ENCODE results near the gene MEDAG.

The MEDAG gene

GRCh38 chr13:30882996-30883766, 22.9 kb upstream of the MEDAG start:
- H3K79me2 ChIP-seq (ENCODE audit: insufficient read depth, low read depth): no peaks in the 10 kb centered on the region
- H3K4me1 ChIP-seq (ENCODE audit: low read depth, poor library complexity, severe bottlenecking): no peaks in the 10 kb centered on the region
- H3K27me3 ChIP-seq (ENCODE audit: insufficient read depth, low read depth): no peaks in the 10 kb centered on the region
- H3K4me3 ChIP-seq (IDR thresholded peaks at IDR 0.05; ENCODE audit: insufficient read depth, low read depth, low read length): no peak overlapping the region
- TF ChIP-seq CTCF (conservative IDR thresholded peaks at IDR 0.05; ENCODE audit: low read depth, low read length): no peak
- no peaks in the 10 kb centered on the region for H3K36me3 ChIP-seq (ENCODE audit: insufficient read depth)
- H3K4me2 ChIP-seq: no peak overlapping the region
- no peak overlapping the region for H3K9ac ChIP-seq
- H3K27ac ChIP-seq: no peak overlapping the region
- H4K20me1 ChIP-seq (ENCODE audit: insufficient read depth): no peaks in the 10 kb centered on the region
- H2AFZ ChIP-seq (ENCODE audit: low read depth): no peak overlapping the region

GRCh38 chr13:30884543-30884942, 21.5 kb upstream of the MEDAG start:
- Histone ChIP-seq H3K79me2 (ENCODE audit: insufficient read depth, low read depth) (no peaks in the 10 kb centered on the region), H3K36me3 (ENCODE audit: insufficient read depth) (no peaks in the 10 kb centered on the region), H3K27me3 (ENCODE audit: insufficient read depth, low read depth) (no peaks in the 10 kb centered on the region), H2AFZ (ENCODE audit: low read depth) (no peak overlapping the region), H3K4me3 (IDR thresholded peaks at IDR 0.05; ENCODE audit: insufficient read depth, low read depth, low read length) (no peak overlapping the region), H4K20me1 (ENCODE audit: insufficient read depth) (no peaks in the 10 kb centered on the region), H3K4me2 (no peak overlapping the region), H3K4me1 (ENCODE audit: low read depth, poor library complexity, severe bottlenecking) (no peaks in the 10 kb centered on the region), H3K27ac (no peak overlapping the region), H3K9ac (no peak overlapping the region)
- TF ChIP-seq CTCF (conservative IDR thresholded peaks at IDR 0.05; ENCODE audit: low read depth, low read length): no peak

GRCh38 chr13:30889196-30889690, 16.8 kb upstream of the MEDAG start:
- H3K4me1 ChIP-seq (ENCODE audit: low read depth, poor library complexity, severe bottlenecking): no peaks in the 10 kb centered on the region
- H3K27me3 ChIP-seq (ENCODE audit: insufficient read depth, low read depth): no peaks in the 10 kb centered on the region
- TF ChIP-seq CTCF (conservative IDR thresholded peaks at IDR 0.05; ENCODE audit: low read depth, low read length): no peak
- no peak overlapping the region for H2AFZ ChIP-seq (ENCODE audit: low read depth)
- H3K79me2 ChIP-seq (ENCODE audit: insufficient read depth, low read depth): no peaks in the 10 kb centered on the region
- H3K36me3 ChIP-seq (ENCODE audit: insufficient read depth): no peaks in the 10 kb centered on the region
- no peaks in the 10 kb centered on the region for H4K20me1 ChIP-seq (ENCODE audit: insufficient read depth)
- H3K27ac ChIP-seq: no peak overlapping the region
- no peak overlapping the region for H3K4me3 ChIP-seq (IDR thresholded peaks at IDR 0.05; ENCODE audit: insufficient read depth, low read depth, low read length)
- no peak overlapping the region for H3K9ac ChIP-seq
- no peak overlapping the region for H3K4me2 ChIP-seq

GRCh38 chr13:30892966-30893365, 13.1 kb upstream of the MEDAG start:
- Histone ChIP-seq H2AFZ (ENCODE audit: low read depth) (no peak overlapping the region), H3K27me3 (ENCODE audit: insufficient read depth, low read depth) (no peaks in the 10 kb centered on the region), H3K9ac (no peak overlapping the region), H3K4me3 (IDR thresholded peaks at IDR 0.05; ENCODE audit: insufficient read depth, low read depth, low read length) (no peak overlapping the region), H4K20me1 (ENCODE audit: insufficient read depth) (no peaks in the 10 kb centered on the region), H3K4me1 (ENCODE audit: low read depth, poor library complexity, severe bottlenecking) (no peaks in the 10 kb centered on the region), H3K27ac (no peak overlapping the region), H3K36me3 (ENCODE audit: insufficient read depth) (no peaks in the 10 kb centered on the region), H3K4me2 (no peak overlapping the region), H3K79me2 (ENCODE audit: insufficient read depth, low read depth) (no peaks in the 10 kb centered on the region)
- TF ChIP-seq CTCF (conservative IDR thresholded peaks at IDR 0.05; ENCODE audit: low read depth, low read length): no peak; the same call in 1 of the 2 replicates
